Measurements from ENCODE around the gene HIF1AN. TPM values are rescaled to one million over a fixed set of nuclear protein-coding genes. Genes with fewer than 3 reads are reported as not detected.

Gene HIF1AN
- total RNA-seq, 4 donors from 2014 or later: 21.6 to 25.7 (median 24.0) TPM

DNA sequence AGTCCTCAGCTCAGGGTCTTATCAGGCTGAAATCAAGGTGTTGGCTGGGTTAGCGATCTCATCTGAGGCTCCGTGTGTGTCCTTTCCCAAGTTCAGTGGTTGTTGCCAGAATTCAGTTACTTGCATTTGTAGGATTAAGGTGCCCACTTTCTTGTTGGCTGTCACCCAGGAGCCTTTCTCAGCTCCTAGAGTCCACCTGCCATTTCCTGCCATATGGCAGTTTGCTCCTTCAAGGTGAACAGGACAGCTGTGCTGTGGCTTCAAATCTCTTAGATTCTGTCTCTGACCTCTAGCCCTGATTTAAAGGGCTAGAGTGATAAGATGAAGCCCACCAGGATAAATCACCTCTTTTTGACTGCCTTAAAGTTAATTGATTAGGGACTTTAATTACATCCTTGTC is 1.0 kb upstream of the HIF1AN start:
- H3K27me3 ChIP-seq: no peaks in the 10 kb centered on the region
- peaks cover 24 to 38% of the 10 kb centered on the region in 2 donors for H3K4me1 ChIP-seq
- H3K9me3 ChIP-seq: no peaks in the 10 kb centered on the region
- peaks cover 0 to 18% of the 10 kb centered on the region in 2 donors for H3K36me3 ChIP-seq
- DNase-seq (no peak), ATAC-seq (no peak)
- no peak overlapping the region for H3K4me3 ChIP-seq
- peak overlapping the region in 2 of 4 donors; percentile 83 to 86 for H3K27ac ChIP-seq
- in situ Hi-C loops (cut with MboI; ENCODE audit: low sequenced_read_pairs in 4 of 4) (no loop called here), intact Hi-C loops (cut with DNase I; ENCODE audit: low total_unique reads) (loop anchor here (2.0 to 10.0 kb wide), 4 partner anchors 248 to 1280 kb away; partner anchors contain the start of genes BLOC1S2, GOT1 and OGA)
- no peak for TF ChIP-seq POLR2A (IDR thresholded peaks at IDR 0.05)
- TF ChIP-seq, protein P1, sequence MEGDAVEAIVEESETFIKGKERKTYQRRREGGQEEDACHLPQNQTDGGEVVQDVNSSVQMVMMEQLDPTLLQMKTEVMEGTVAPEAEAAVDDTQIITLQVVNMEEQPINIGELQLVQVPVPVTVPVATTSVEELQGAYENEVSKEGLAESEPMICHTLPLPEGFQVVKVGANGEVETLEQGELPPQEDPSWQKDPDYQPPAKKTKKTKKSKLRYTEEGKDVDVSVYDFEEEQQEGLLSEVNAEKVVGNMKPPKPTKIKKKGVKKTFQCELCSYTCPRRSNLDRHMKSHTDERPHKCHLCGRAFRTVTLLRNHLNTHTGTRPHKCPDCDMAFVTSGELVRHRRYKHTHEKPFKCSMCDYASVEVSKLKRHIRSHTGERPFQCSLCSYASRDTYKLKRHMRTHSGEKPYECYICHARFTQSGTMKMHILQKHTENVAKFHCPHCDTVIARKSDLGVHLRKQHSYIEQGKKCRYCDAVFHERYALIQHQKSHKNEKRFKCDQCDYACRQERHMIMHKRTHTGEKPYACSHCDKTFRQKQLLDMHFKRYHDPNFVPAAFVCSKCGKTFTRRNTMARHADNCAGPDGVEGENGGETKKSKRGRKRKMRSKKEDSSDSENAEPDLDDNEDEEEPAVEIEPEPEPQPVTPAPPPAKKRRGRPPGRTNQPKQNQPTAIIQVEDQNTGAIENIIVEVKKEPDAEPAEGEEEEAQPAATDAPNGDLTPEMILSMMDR (IDR thresholded peaks at IDR 0.05 in 4 of 5, conservative IDR thresholded peaks at IDR 0.05 in 1 of 5): no peak

DNA sequence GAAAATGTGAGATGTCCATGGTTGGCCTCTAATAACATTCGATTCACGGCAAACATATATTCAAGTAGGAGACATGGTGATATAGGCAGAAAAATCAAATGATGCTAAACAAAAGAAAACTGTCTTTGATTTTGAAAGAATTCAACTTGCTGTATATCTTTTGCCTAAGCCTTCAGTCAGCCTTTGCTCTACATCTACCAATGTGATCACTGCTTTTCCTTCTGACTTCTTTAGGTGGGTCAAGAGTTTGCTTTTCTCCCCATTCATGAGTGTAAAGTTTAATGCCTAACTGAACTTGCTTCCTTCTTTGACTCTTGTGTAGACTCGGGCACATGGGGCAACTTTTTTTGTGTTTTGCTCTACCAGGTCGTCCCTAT is 417 bp upstream of the HIF1AN start:
- Histone ChIP-seq H3K27me3 (no peaks in the 10 kb centered on the region), H3K4me1 (peaks cover 21 to 36% of the 10 kb centered on the region in 2 donors), H3K27ac (peak overlapping the region; percentile 76 to 86 (median 82)), H3K9me3 (no peaks in the 10 kb centered on the region), H3K4me3 (peak overlapping the region; percentile 71 to 99 (median 88)), H3K36me3 (peaks cover 0 to 24% of the 10 kb centered on the region in 2 donors)
- in situ Hi-C loops (cut with MboI; ENCODE audit: low sequenced_read_pairs in 4 of 4) (no loop called here), intact Hi-C loops (cut with DNase I; ENCODE audit: low total_unique reads) (loop anchor here (2.0 to 10.0 kb wide), 4 partner anchors 249 to 1279 kb away; partner anchors contain the start of genes BLOC1S2, GOT1 and OGA)
- TF ChIP-seq, protein P1 (IDR thresholded peaks at IDR 0.05 in 4 of 5, conservative IDR thresholded peaks at IDR 0.05 in 1 of 5): no peak
- TF ChIP-seq POLR2A (IDR thresholded peaks at IDR 0.05): no peak
- ATAC-seq (peak in 1 of 2 donors; percentile 23), DNase-seq (no peak)

DNA sequence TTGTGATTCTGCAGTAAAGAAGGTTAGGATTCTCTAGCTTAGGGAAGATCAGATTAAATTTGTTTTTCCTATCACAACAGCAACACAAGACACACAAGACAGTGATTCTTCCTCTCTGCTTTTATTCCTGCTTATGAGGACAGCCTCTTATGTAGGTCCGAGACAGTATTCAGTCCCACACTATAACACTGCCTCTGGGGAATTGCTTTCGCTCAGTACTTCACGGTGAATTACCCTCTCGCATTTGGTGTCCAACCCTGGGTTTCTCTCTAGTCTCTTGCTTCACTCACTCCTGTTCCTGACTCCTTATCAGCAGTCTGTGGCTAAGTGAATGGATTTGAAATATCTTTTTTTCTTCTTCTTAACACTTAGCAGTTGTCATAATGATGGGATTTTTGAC is 1.7 kb downstream of the HIF1AN start:
- ATAC-seq: no peak
- H3K27ac ChIP-seq: no peak overlapping the region
- in situ Hi-C loops (cut with MboI; ENCODE audit: low sequenced_read_pairs in 4 of 4) (no loop called here), intact Hi-C loops (cut with DNase I; ENCODE audit: low total_unique reads) (loop anchor here (5.0 to 10.0 kb wide), 3 partner anchors 525 to 1277 kb away; partner anchors contain the start of genes GOT1 and OGA)
- H3K4me3 ChIP-seq: no peak overlapping the region
- no peaks in the 10 kb centered on the region for H3K9me3 ChIP-seq
- DNase-seq: no peak
- peaks cover 0 to 46% of the 10 kb centered on the region in 2 donors for H3K36me3 ChIP-seq
- no peaks in the 10 kb centered on the region for H3K27me3 ChIP-seq
- H3K4me1 ChIP-seq: peaks cover 20 to 31% of the 10 kb centered on the region in 2 donors
- TF ChIP-seq, protein P1 (IDR thresholded peaks at IDR 0.05 in 4 of 5, conservative IDR thresholded peaks at IDR 0.05 in 1 of 5): no peak
- TF ChIP-seq POLR2A (IDR thresholded peaks at IDR 0.05): no peak

DNA sequence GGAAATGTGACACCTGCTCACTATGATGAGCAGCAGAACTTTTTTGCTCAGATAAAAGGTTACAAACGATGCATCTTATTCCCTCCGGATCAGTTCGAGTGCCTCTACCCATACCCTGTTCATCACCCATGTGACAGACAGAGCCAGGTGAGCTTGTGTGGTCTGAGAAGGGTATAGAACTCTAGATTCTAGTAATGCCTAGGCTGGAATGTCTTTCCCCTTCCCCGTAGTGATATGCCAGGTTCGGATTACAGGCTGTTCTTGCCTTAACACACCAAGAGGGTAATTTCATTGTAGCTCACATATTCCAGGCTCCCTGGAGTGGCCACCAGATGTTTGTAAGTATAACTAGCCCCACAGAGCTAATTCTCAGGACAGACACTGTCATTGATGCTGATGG is 9.2 kb downstream of the HIF1AN start:
- Histone ChIP-seq H3K27ac (no peak overlapping the region), H3K9me3 (no peaks in the 10 kb centered on the region), H3K4me3 (no peak overlapping the region), H3K4me1 (no peaks in the 10 kb centered on the region), H3K36me3 (peaks cover 0 to 94% of the 10 kb centered on the region in 2 donors), H3K27me3 (no peaks in the 10 kb centered on the region)
- TF ChIP-seq, protein P1 (IDR thresholded peaks at IDR 0.05 in 4 of 5, conservative IDR thresholded peaks at IDR 0.05 in 1 of 5): no peak
- no peak for TF ChIP-seq POLR2A (IDR thresholded peaks at IDR 0.05)
- DNase-seq: no peak
- no peak for ATAC-seq
- in situ Hi-C loops (cut with MboI; ENCODE audit: low sequenced_read_pairs in 4 of 4) (no loop called here), intact Hi-C loops (cut with DNase I; ENCODE audit: low total_unique reads) (no loop called here)

DNA sequence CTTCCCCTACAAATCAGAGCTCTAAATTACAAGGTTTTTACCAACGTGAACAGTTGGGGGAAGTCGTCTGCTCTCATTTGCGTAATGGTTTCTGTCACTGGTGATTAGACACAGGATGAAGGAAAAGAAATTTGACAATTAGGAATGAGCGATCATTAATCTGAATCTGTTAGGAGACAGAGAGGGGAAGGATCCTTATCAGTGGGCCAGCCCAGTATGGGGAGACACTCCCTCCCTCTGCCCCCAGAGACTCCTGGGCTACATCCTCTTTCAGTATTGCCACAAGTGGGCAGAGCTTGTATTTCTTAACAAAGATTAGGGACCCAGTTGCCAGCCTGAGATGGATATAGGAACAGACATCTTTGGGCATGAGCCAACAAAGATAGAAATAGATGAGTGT is 15.5 kb downstream of the HIF1AN start:
- H3K36me3 ChIP-seq: peaks cover 0 to 43% of the 10 kb centered on the region in 2 donors
- in situ Hi-C loops (cut with MboI; ENCODE audit: low sequenced_read_pairs in 4 of 4): no loop called here
- DNase-seq: no peak
- no peaks in the 10 kb centered on the region for H3K4me1 ChIP-seq
- H3K27me3 ChIP-seq: no peaks in the 10 kb centered on the region
- no peak overlapping the region for H3K27ac ChIP-seq
- ATAC-seq: no peak
- intact Hi-C loops (cut with DNase I; ENCODE audit: low total_unique reads): no loop called here
- no peak overlapping the region for H3K4me3 ChIP-seq
- TF ChIP-seq, protein P1 (IDR thresholded peaks at IDR 0.05 in 4 of 5, conservative IDR thresholded peaks at IDR 0.05 in 1 of 5): no peak
- no peak for TF ChIP-seq POLR2A (IDR thresholded peaks at IDR 0.05)
- no peaks in the 10 kb centered on the region for H3K9me3 ChIP-seq
